Activated T-helper 1 cell treated with Interleukin-2 at 50 U/mL for 16 hours (primary cell): ENCODE data around the gene CNTNAP2.

Source experiments
- DNase-seq: peaks from one replicate; pipeline ENCODE4 v3.0.0-alpha.2; 2020; ENCODE audit warnings: low read depth

CNTNAP2 gene

GRCh38 chr7:146433501-146433900 lies 316.9 kb downstream of the CNTNAP2 start:
- DNase-seq, result no peak

GRCh38 chr7:146443102-146443501 lies 326.5 kb downstream of the CNTNAP2 start:
- no peak for DNase-seq

GRCh38 chr7:146449625-146450024 lies 333.0 kb downstream of the CNTNAP2 start:
- no peak for DNase-seq

GRCh38 chr7:146455091-146455655 lies 338.6 kb downstream of the CNTNAP2 start:
- DNase-seq, result no peak

GRCh38 chr7:146479040-146479439 lies 362.4 kb downstream of the CNTNAP2 start:
- no peak for DNase-seq

GRCh38 chr7:146486519-146486918 lies 369.9 kb downstream of the CNTNAP2 start:
- no peak for DNase-seq

GRCh38 chr7:146492017-146492416 lies 375.4 kb downstream of the CNTNAP2 start:
- no peak for DNase-seq

GRCh38 chr7:146494952-146495596 lies 378.5 kb downstream of the CNTNAP2 start:
- no peak for DNase-seq

GRCh38 chr7:146496657-146497056 lies 380.1 kb downstream of the CNTNAP2 start:
- no peak for DNase-seq

GRCh38 chr7:146499970-146500369 lies 383.4 kb downstream of the CNTNAP2 start:
- no peak for DNase-seq

GRCh38 chr7:146503844-146504243 lies 387.2 kb downstream of the CNTNAP2 start:
- DNase-seq, result no peak

GRCh38 chr7:146510088-146510680 lies 393.6 kb downstream of the CNTNAP2 start:
- no peak for DNase-seq

GRCh38 chr7:146514304-146514703 lies 397.7 kb downstream of the CNTNAP2 start:
- no peak for DNase-seq

GRCh38 chr7:146528581-146528980 lies 412.0 kb downstream of the CNTNAP2 start:
- DNase-seq, result no peak

- DNase-seq, result no peak
Measured at GRCh38 chr7:146539836-146540235, 423.2 kb downstream of the CNTNAP2 start.

- DNase-seq, result no peak
Measured at GRCh38 chr7:146542101-146542500, 425.5 kb downstream of the CNTNAP2 start.

- DNase-seq, result no peak
Measured at GRCh38 chr7:146544748-146545147, 428.1 kb downstream of the CNTNAP2 start.

GRCh38 chr7:146548816-146549215 lies 432.2 kb downstream of the CNTNAP2 start:
- DNase-seq, result no peak

- no peak for DNase-seq
Measured at GRCh38 chr7:146554556-146554955, 438.0 kb downstream of the CNTNAP2 start.

- DNase-seq, result no peak
Measured at GRCh38 chr7:146557971-146558469, 441.4 kb downstream of the CNTNAP2 start.

- no peak for DNase-seq
Measured at GRCh38 chr7:146565872-146566271, 449.3 kb downstream of the CNTNAP2 start.

- DNase-seq, result no peak
Measured at GRCh38 chr7:146575903-146576302, 459.3 kb downstream of the CNTNAP2 start.

- no peak for DNase-seq
Measured at GRCh38 chr7:146591976-146592375, 475.4 kb downstream of the CNTNAP2 start.

GRCh38 chr7:146606628-146607027 lies 490.0 kb downstream of the CNTNAP2 start:
- DNase-seq, result no peak
